ENCODE data around the gene CNTRL. TPM values are rescaled to one million over a fixed set of nuclear protein-coding genes. Genes with fewer than 3 reads are reported as not detected.

CNTRL gene
- total RNA-seq, 1 experiment from 2014 or later: 13.4 TPM

- Histone ChIP-seq H3K9ac (ENCODE audit: low read length) (no peak overlapping the region), H3K36me3 (ENCODE audit: control insufficient read depth in 1 of 2, insufficient read depth in 2 of 2, low read length in 2 of 2) (peaks cover 5% of the 10 kb centered on the region in 2 experiments; a peak in 1 of 4 replicates), H4K20me1 (ENCODE audit: insufficient read depth) (no peaks in the 10 kb centered on the region), H3K27me3 (ENCODE audit: insufficient read depth, low read length) (no peaks in the 10 kb centered on the region), H3K9me2 (ENCODE audit: insufficient read depth) (no peaks in the 10 kb centered on the region), H3K4me1 (ENCODE audit: control insufficient read depth in 1 of 2, insufficient read depth in 2 of 2, low read length in 2 of 2) (peaks cover 9 to 30% of the 10 kb centered on the region in 2 experiments; a peak in 3 of 4 replicates), H3K4me3 (replicated peaks in 1 of 2; ENCODE audit: low read depth in 1 of 2, low read length in 2 of 2) (no peak overlapping the region), H3K27ac (ENCODE audit: low read depth, low read length) (no peak overlapping the region), H3K4me2 (ENCODE audit: low read length) (no peak overlapping the region), H2AFZ (ENCODE audit: low read depth, low read length, poor library complexity, severe bottlenecking) (no peak overlapping the region), H3K9me3 (ENCODE audit: control insufficient read depth in 1 of 2, insufficient read depth in 1 of 2, low read depth in 1 of 2, low read length in 2 of 2) (no peaks in the 10 kb centered on the region), H3K79me2 (ENCODE audit: insufficient read depth, low read length) (no peaks in the 10 kb centered on the region)
- ChIA-PET RAD21 (ENCODE audit: low non-redundant PET in 1 of 2, low total read pairs in 2 of 2, uncharacterized antibody in 2 of 2, unreplicated experiment in 2 of 2) (no interaction called here), POLR2A (no interaction called here), CTCF (no interaction called here)
- intact Hi-C loops (cut with micrococcal nuclease): loop anchor here (10.0 kb wide), 1 partner anchor 399 kb away; no protein-coding TSS in a partner anchor
- no peak for TF ChIP-seq JUND (IDR thresholded peaks at IDR 0.05)
- no peak for TF ChIP-seq EZH2 (IDR thresholded peaks at IDR 0.05)
- TF ChIP-seq CEBPB (IDR thresholded peaks at IDR 0.05; ENCODE audit: low read depth): no peak
- TF ChIP-seq ZFX (IDR thresholded peaks at IDR 0.05): no peak
- no peak for TF ChIP-seq ZBTB33 (IDR thresholded peaks at IDR 0.05; ENCODE audit: extremely low read depth, insufficient replicate concordance, low read length)
- TF ChIP-seq EGR1 (IDR thresholded peaks at IDR 0.05; ENCODE audit: low read depth): no peak
- no peak for TF ChIP-seq ATF3 (IDR thresholded peaks at IDR 0.05)
- TF ChIP-seq SIN3A (IDR thresholded peaks at IDR 0.05; ENCODE audit: low read depth): no peak
- no peak for TF ChIP-seq SP1 (IDR thresholded peaks at IDR 0.05; ENCODE audit: low read depth)
- BruUV-seq (replicated peaks): no TSS peak
- DNase-seq (ENCODE audit: low read depth, low spot score): no peak
- ATAC-seq: 0 out of 2 replicates have a peak, but pooled peaks have one; percentile 33
Observed at GRCh38 chr9:121153642-121154041, 78.9 kb downstream of the CNTRL start.
